H1 (cell line): ENCODE measurements around the gene MACROD2. TPM values are rescaled to one million over a fixed set of nuclear protein-coding genes. Genes with fewer than 3 reads are reported as not detected.

ENCODE experiments used
- CTCF ChIA-PET: fragments of 300-600 bp; sonication (Branson Sonifier 250); formaldehyde crosslinking; loops from one replicate; lab custom pipeline; 2021; ENCODE audit not compliant: partially characterized antibody; lab: Charles Lee
- POLR2A ChIA-PET: fragments of 300-600 bp; sonication (Branson Sonifier 250); formaldehyde crosslinking; loops from one replicate; lab custom pipeline; 2021; ENCODE audit warnings: inconsistent platforms; ENCODE audit not compliant: partially characterized antibody; lab: Charles Lee
- DNase-seq, 2 experiments: peaks; one replicate each; pipeline versions ENCODE4 v3.0.0 to v3.0.0-alpha.2; 2010 to 2022; ENCODE audit warnings: low spot score in 2 of 2, low read depth in 1 of 2, mixed read lengths in 1 of 2
- FAIRE-seq: peaks from 2 replicates; lab custom pipeline; 2011; peaks lifted over from hg19 to GRCh38; lab: Jason Lieb, UNC
- H2AFZ ChIP-seq: 2 replicates; pipeline ENCODE4 v1.8.1; 2012; ENCODE audit warnings: low read length, inconsistent platforms
- H2AK5ac ChIP-seq: 2 replicates; pipeline ENCODE4 v1.6.1; 2013; ENCODE audit warnings: low read depth, low read length
- H2BK120ac ChIP-seq: replicated peaks from 2 replicates; pipeline ENCODE3; 2013; ENCODE audit warnings: low read depth, low read length, inconsistent platforms
- H2BK12ac ChIP-seq: 2 replicates; pipeline ENCODE4 v1.6.1; 2013; ENCODE audit warnings: low read depth, low read length
- H2BK15ac ChIP-seq: 2 replicates; pipeline ENCODE4 v1.6.1; 2013; ENCODE audit warnings: low read length
- H2BK20ac ChIP-seq: 2 replicates; pipeline ENCODE4 v1.6.1; 2013; ENCODE audit warnings: low read length
- H2BK5ac ChIP-seq: 2 replicates; pipeline ENCODE4 v1.6.1; 2013; ENCODE audit warnings: low read depth, low read length
- H3K14ac ChIP-seq: 2 replicates; pipeline ENCODE4 v1.6.1; 2013; ENCODE audit warnings: inconsistent platforms; ENCODE audit not compliant: insufficient read length
- H3K18ac ChIP-seq: 2 replicates; pipeline ENCODE4 v1.6.1; 2013; ENCODE audit warnings: low read length; ENCODE audit errors: extremely low read depth
- H3K23ac ChIP-seq: 2 replicates; pipeline ENCODE4 v1.6.1; 2013; ENCODE audit warnings: inconsistent platforms; ENCODE audit not compliant: insufficient read length
- H3K23me2 ChIP-seq: 2 replicates; pipeline ENCODE4 v1.6.1; 2013; ENCODE audit warnings: low read depth, low read length
- H3K27ac ChIP-seq: 2 replicates; pipeline ENCODE4 v1.6.1; 2011; ENCODE audit warnings: low read depth, low read length, inconsistent platforms
- H3K27me3 ChIP-seq, 4 experiments: replicated peaks in 1 of 4; 1 replicate in 1 of 4; 2 replicates in 3 of 4; pipeline versions ENCODE4 v1.6.1 to v1.8.1; 2011 to 2013; ENCODE audit warnings: low read length in 3 of 4, mild to moderate bottlenecking in 3 of 4, inconsistent platforms in 2 of 4, mixed read lengths in 2 of 4, moderate library complexity in 1 of 4; ENCODE audit not compliant: control insufficient read depth in 3 of 4, insufficient read depth in 3 of 4; ENCODE audit errors: extremely low read depth in 1 of 4
- H3K36me3 ChIP-seq, 4 experiments: 2 replicates each; pipeline versions ENCODE4 v1.6.1 to v1.8.1; 2011 to 2013; ENCODE audit warnings: mild to moderate bottlenecking in 4 of 4, low read length in 3 of 4, moderate library complexity in 2 of 4, control low read depth in 1 of 4, inconsistent platforms in 1 of 4; ENCODE audit not compliant: insufficient read depth in 4 of 4, control insufficient read depth in 2 of 4
- H3K4ac ChIP-seq: replicated peaks from 2 replicates; pipeline ENCODE3; 2013; ENCODE audit warnings: low read length, low read depth, mixed read lengths, inconsistent platforms; ENCODE audit not compliant: insufficient read length
- H3K4me1 ChIP-seq, 4 experiments: replicated peaks in 1 of 4; 1 replicate in 1 of 4; 2 replicates in 3 of 4; pipeline versions ENCODE4 v1.6.1 to v1.8.1; 2011 to 2013; ENCODE audit warnings: low read length in 3 of 4, inconsistent platforms in 2 of 4, mixed read lengths in 1 of 4; ENCODE audit not compliant: insufficient read depth in 4 of 4, control insufficient read depth in 3 of 4
- H3K4me2 ChIP-seq, 2 experiments: 2 replicates each; pipeline versions ENCODE4 v1.6.1 to v1.8.1; 2011 to 2013; ENCODE audit warnings: low read depth in 2 of 2, low read length in 2 of 2, control low read depth in 1 of 2, inconsistent platforms in 1 of 2, mild to moderate bottlenecking in 1 of 2; ENCODE audit not compliant: insufficient read depth in 1 of 2
- H3K4me3 ChIP-seq, 4 experiments: fragments of 200-600, 300-600 bp in 1 of 4; sonication (generic), shearing (Covaris generic), sonication (Bioruptor Twin) in 1 of 4; 2 replicates each; pipeline versions ENCODE4 v1.5.1 to v1.8.1; 2011 to 2016; ENCODE audit warnings: low read length in 4 of 4, low read depth in 3 of 4, control low read depth in 2 of 4, inconsistent platforms in 2 of 4, mild to moderate bottlenecking in 2 of 4, mixed read lengths in 1 of 4, moderate library complexity in 1 of 4; ENCODE audit not compliant: insufficient read depth in 2 of 4; ENCODE audit errors: extremely low read depth in 1 of 4
- H3K56ac ChIP-seq: replicated peaks from 2 replicates; pipeline ENCODE3; 2013; ENCODE audit warnings: low read depth, mild to moderate bottlenecking, mixed read lengths, low read length, inconsistent platforms; ENCODE audit not compliant: insufficient read length
- H3K79me1 ChIP-seq: 2 replicates; pipeline ENCODE4 v1.6.1; 2013; ENCODE audit warnings: low read depth, low read length, control low read depth
- H3K79me2 ChIP-seq, 2 experiments: 2 replicates each; pipeline versions ENCODE4 v1.6.1 to v1.8.1; 2012 to 2013; ENCODE audit warnings: low read length in 2 of 2, mild to moderate bottlenecking in 2 of 2, inconsistent platforms in 1 of 2; ENCODE audit not compliant: insufficient read depth in 2 of 2, control insufficient read depth in 1 of 2
- H3K9ac ChIP-seq, 4 experiments: replicated peaks in 1 of 4; 1 replicate in 1 of 4; 2 replicates in 3 of 4; pipeline versions ENCODE4 v1.6.1 to v1.8.1; 2011 to 2013; ENCODE audit warnings: low read depth in 3 of 4, low read length in 3 of 4, control low read depth in 2 of 4, mild to moderate bottlenecking in 2 of 4, moderate library complexity in 2 of 4, inconsistent platforms in 1 of 4; ENCODE audit errors: extremely low read depth in 1 of 4
- H3K9me3 ChIP-seq, 2 experiments: 2 replicates each; pipeline versions ENCODE4 v1.6.1 to v1.8.1; 2012 to 2013; ENCODE audit warnings: mild to moderate bottlenecking in 2 of 2, moderate library complexity in 2 of 2, control low read depth in 1 of 2, inconsistent platforms in 1 of 2, low read depth in 1 of 2, low read length in 1 of 2, mixed read lengths in 1 of 2; ENCODE audit not compliant: insufficient read depth in 2 of 2
- H4K20me1 ChIP-seq, 2 experiments: replicated peaks in 1 of 2; 2 replicates each; pipeline versions ENCODE3 to v1.8.1; 2011 to 2013; ENCODE audit warnings: inconsistent platforms in 2 of 2, low read length in 2 of 2, mild to moderate bottlenecking in 1 of 2; ENCODE audit not compliant: insufficient read depth in 2 of 2, control insufficient read depth in 1 of 2
- H4K5ac ChIP-seq: 2 replicates; pipeline ENCODE4 v1.6.1; 2013; ENCODE audit warnings: low read length, low read depth, mixed read lengths, inconsistent platforms; ENCODE audit not compliant: insufficient read length
- H4K8ac ChIP-seq: 2 replicates; pipeline ENCODE4 v1.8.0; 2013; ENCODE audit warnings: mild to moderate bottlenecking, moderate library complexity, low read length, inconsistent platforms; ENCODE audit not compliant: insufficient read depth; ENCODE audit errors: extremely low read depth
- H4K91ac ChIP-seq: replicated peaks from 2 replicates; pipeline ENCODE3; 2013; ENCODE audit warnings: low read length, mixed read lengths, inconsistent platforms; ENCODE audit not compliant: insufficient read length
- ASH2L ChIP-seq: fragments of 200-600, 300-600 bp; sonication (generic); IDR thresholded peaks from one replicate; pipeline ENCODE4 v1.7.1; 2017; ENCODE audit warnings: low read length
- BRCA1 ChIP-seq: IDR thresholded peaks from 2 replicates; pipeline ENCODE4 v1.6.1; 2012; ENCODE audit warnings: low read depth, low read length, improper control_type of control experiment
- CBX8 ChIP-seq: fragments of 300-800, 300-1000 bp; sonication (generic); IDR thresholded peaks from 2 replicates; pipeline ENCODE4 v1.7.1; 2016; ENCODE audit warnings: low read depth, low read length, borderline replicate concordance
- CHD2 ChIP-seq: IDR thresholded peaks from 2 replicates; pipeline ENCODE4 v1.6.1; 2012; ENCODE audit warnings: low read length, improper control_type of control experiment
- EZH2 ChIP-seq: fragments of 200-600 bp; sonication (generic); IDR thresholded peaks from 2 replicates; pipeline ENCODE4 v1.7.1; 2012; ENCODE audit warnings: low read depth, mild to moderate bottlenecking, moderate library complexity, low read length, inconsistent platforms; ENCODE audit not compliant: severe bottlenecking
- KDM1A ChIP-seq: fragments of 200-600, 300-600 bp; sonication (generic); IDR thresholded peaks from 2 replicates; pipeline ENCODE4 v1.7.1; 2016; ENCODE audit warnings: mild to moderate bottlenecking, low read length, borderline replicate concordance
- KDM5A ChIP-seq: fragments of 200-600 bp; IDR thresholded peaks from 2 replicates; pipeline ENCODE4 v1.7.1; 2012; ENCODE audit warnings: mild to moderate bottlenecking, low read length, inconsistent platforms, mixed read lengths
- NANOG ChIP-seq: IDR thresholded peaks from 2 replicates; pipeline ENCODE4 v1.6.1; 2011; ENCODE audit warnings: low read length, low read depth, mild to moderate bottlenecking, inconsistent platforms; ENCODE audit not compliant: insufficient read depth, poor library complexity, severe bottlenecking
- POLR2AphosphoS5 ChIP-seq: IDR thresholded peaks from 2 replicates; pipeline ENCODE4 v1.6.1; 2011; ENCODE audit warnings: low read depth, low read length
- SP1 ChIP-seq: IDR thresholded peaks from 2 replicates; pipeline ENCODE4 v1.6.1; 2011; ENCODE audit warnings: low read depth, low read length
- SP4 ChIP-seq: IDR thresholded peaks from 2 replicates; pipeline ENCODE4 v1.6.1; 2012; ENCODE audit warnings: low read length, inconsistent platforms
- SRF ChIP-seq: IDR thresholded peaks from 2 replicates; pipeline ENCODE4 v1.6.1; 2011; ENCODE audit warnings: mild to moderate bottlenecking, low read depth, low read length, moderate library complexity
- TEAD4 ChIP-seq: IDR thresholded peaks from 2 replicates; pipeline ENCODE4 v1.6.1; 2012; ENCODE audit warnings: low read depth, low read length, inconsistent platforms, mixed read lengths
- WGBS, 2 experiments: shearing (Covaris generic) in 1 of 2; methylation state at CpG; one replicate each; pipeline versions ENCODE4 v1.1.6 to v1.1.7; 2013 to 2015; ENCODE audit warnings: low lambda C conversion rate in 2 of 2, mixed read lengths in 2 of 2, inconsistent platforms in 1 of 2, low coverage in 1 of 2, missing lambda C conversion rate in 1 of 2; ENCODE audit not compliant: insufficient replicate concordance in 2 of 2, insufficient coverage in 1 of 2, insufficient read length in 1 of 2; ENCODE audit errors: extremely low coverage in 1 of 2, missing lambda C conversion rate in 1 of 2; 5-methylcytosine and 5-hydroxymethylcytosine counted together
- polyA plus RNA-seq, 7 experiments: library from polyadenylated mRNA; depleted of rRNA in 3 of 7; stranded (reverse) in 5 of 7; unstranded in 2 of 7; fragments of >200 nt in 5 of 7; fragments of 200-250 nt in 2 of 7; gene quantifications; 1 replicate in 5 of 7; 2 replicates in 1 of 7; 4 replicates in 1 of 7; pipeline versions ENCODE4 v1.2.1 to v1.2.3, GENCODE V29; 2011 to 2013; ENCODE audit warnings: missing spikeins in 2 of 7, mixed read lengths in 2 of 7
- total RNA-seq: library from RNA; stranded (reverse); fragmentation: NEBNext Ultra II Directional; extraction: Animal tissue kit (Norgen Biotek cat#: 25700); gene quantifications from 2 replicates; pipeline ENCODE4 v1.2.1, GENCODE V29; 2021
- TF ChIP-seq, protein P1 (sequence below): IDR thresholded peaks from 2 replicates; pipeline ENCODE4 v1.6.1; 2012; ENCODE audit warnings: inconsistent platforms
- TF ChIP-seq, protein P2 (sequence below): IDR thresholded peaks from 2 replicates; pipeline ENCODE4 v1.6.1; 2012; ENCODE audit warnings: inconsistent platforms

Gene MACROD2
- total and polyA plus RNA-seq, 2 of the 8 experiments (the other 6 are each of a cell fraction or from before 2014, with no cell fraction given), result 0.70 to 3.9 TPM

DNA sequence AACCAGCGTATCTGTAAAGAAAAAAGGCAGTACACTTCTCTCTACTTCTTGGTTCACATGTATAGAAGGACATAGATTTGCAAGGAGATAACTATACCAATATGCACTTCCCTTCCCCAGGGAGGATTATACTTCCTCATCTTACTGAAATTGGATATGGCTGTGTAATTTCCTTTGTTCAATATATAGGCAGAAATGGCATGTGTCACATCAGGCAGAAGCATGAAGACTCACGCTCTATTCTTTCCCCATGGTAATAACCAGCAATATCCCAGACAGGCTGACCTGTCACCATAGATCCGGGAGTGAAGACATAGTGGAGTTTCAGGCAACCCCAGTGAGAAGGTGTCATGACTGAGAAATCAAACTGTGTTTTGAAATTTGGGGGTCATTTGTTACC lies 2059.7 kb downstream of the MACROD2 start:
- Histone ChIP-seq H3K4me1 (no peaks in the 10 kb centered on the region), H3K4ac (no peak overlapping the region), H3K36me3 (no peaks in the 10 kb centered on the region), H4K8ac (no peak overlapping the region), H3K79me1 (no peaks in the 10 kb centered on the region), H2BK15ac (no peak overlapping the region), H2BK12ac (no peak overlapping the region), H4K5ac (no peak overlapping the region), H4K91ac (no peak overlapping the region), H2AFZ (no peak overlapping the region), H3K23ac (no peak overlapping the region), H2BK5ac (no peak overlapping the region), H4K20me1 (no peaks in the 10 kb centered on the region), H3K4me2 (no peak overlapping the region), H2AK5ac (no peak overlapping the region), H3K9ac (no peak overlapping the region), H3K27me3 (no peaks in the 10 kb centered on the region), H3K14ac (no peak overlapping the region), H3K27ac (no peak overlapping the region), H3K18ac (no peak overlapping the region), H3K9me3 (peaks cover 0 to 3% of the 10 kb centered on the region in 2 experiments; a peak in 1 of 4 replicates), H2BK20ac (no peak overlapping the region), H2BK120ac (no peak overlapping the region), H3K56ac (no peak overlapping the region), H3K23me2 (no peaks in the 10 kb centered on the region), H3K79me2 (no peaks in the 10 kb centered on the region), H3K4me3 (no peak overlapping the region)
- FAIRE-seq (no peak), DNase-seq (no peak)
- WGBS, 2 experiments, result 93% methylated on average over 3 of the region's 3 CpGs; no CpG with 5 or more reads in 1 of the 2 experiments
- CTCF ChIA-PET, result no interaction called here
- POLR2A ChIA-PET, result no interaction called here
- no peak for TF ChIP-seq KDM5A
- TF ChIP-seq EZH2, result no peak
- no peak for TF ChIP-seq BRCA1
- TF ChIP-seq NANOG, result no peak
- no peak for TF ChIP-seq SP4
- no peak for TF ChIP-seq CHD2
- TF ChIP-seq, protein P1, sequence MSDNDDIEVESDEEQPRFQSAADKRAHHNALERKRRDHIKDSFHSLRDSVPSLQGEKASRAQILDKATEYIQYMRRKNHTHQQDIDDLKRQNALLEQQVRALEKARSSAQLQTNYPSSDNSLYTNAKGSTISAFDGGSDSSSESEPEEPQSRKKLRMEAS, result no peak
- no peak for TF ChIP-seq ASH2L
- no peak for TF ChIP-seq CBX8
- TF ChIP-seq, protein P2, sequence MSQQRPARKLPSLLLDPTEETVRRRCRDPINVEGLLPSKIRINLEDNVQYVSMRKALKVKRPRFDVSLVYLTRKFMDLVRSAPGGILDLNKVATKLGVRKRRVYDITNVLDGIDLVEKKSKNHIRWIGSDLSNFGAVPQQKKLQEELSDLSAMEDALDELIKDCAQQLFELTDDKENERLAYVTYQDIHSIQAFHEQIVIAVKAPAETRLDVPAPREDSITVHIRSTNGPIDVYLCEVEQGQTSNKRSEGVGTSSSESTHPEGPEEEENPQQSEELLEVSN, result no peak
- TF ChIP-seq SRF, result no peak
- TF ChIP-seq TEAD4, result no peak
- no peak for TF ChIP-seq KDM1A
- TF ChIP-seq POLR2AphosphoS5, result no peak
- no peak for TF ChIP-seq SP1
